WTC11 (cell line): ENCODE measurements around the gene WLS.

Experiments used
- ATF3 ChIP-seq: sonication (generic); formaldehyde crosslinking; conservative IDR thresholded peaks from 2 replicates; pipeline ENCODE4 v1.8.1; 2022; ENCODE audit warnings: mild to moderate bottlenecking, missing genetic modification reagents
- CREB1 ChIP-seq: sonication (generic); formaldehyde crosslinking; IDR thresholded peaks from 2 replicates; pipeline ENCODE4 v1.8.0; 2023; ENCODE audit warnings: mild to moderate bottlenecking, missing genetic modification reagents
- CTCF ChIP-seq: fragments of 200-600 bp; IDR thresholded peaks from 2 replicates; pipeline ENCODE4 v1.8.0; 2022; ENCODE audit warnings: antibody characterized with exemption
- ELF4 ChIP-seq: sonication (generic); formaldehyde crosslinking; IDR thresholded peaks from 2 replicates; pipeline ENCODE4 v1.8.1; 2022; ENCODE audit warnings: low read depth, mild to moderate bottlenecking, moderate library complexity, missing genetic modification reagents
- FOXP1 ChIP-seq: sonication (generic); formaldehyde crosslinking; IDR thresholded peaks from 2 replicates; pipeline ENCODE4 v1.8.0; 2022; ENCODE audit warnings: missing genetic modification reagents, mild to moderate bottlenecking, moderate library complexity, borderline replicate concordance
- MXD4 ChIP-seq: fragments of 250-450 bp; sonication (Bioruptor Pico); IDR thresholded peaks from 2 replicates; pipeline ENCODE4 v1.8.0; 2021; ENCODE audit warnings: mild to moderate bottlenecking, moderate library complexity, borderline replicate concordance
- SMAD3 ChIP-seq: sonication (generic); formaldehyde crosslinking; IDR thresholded peaks from 2 replicates; pipeline ENCODE4 v1.8.0; 2022; ENCODE audit warnings: missing genetic modification reagents, mild to moderate bottlenecking, borderline replicate concordance
- SP1 ChIP-seq: sonication (generic); formaldehyde crosslinking; conservative IDR thresholded peaks from 2 replicates; pipeline ENCODE4 v1.8.1; 2022; ENCODE audit warnings: missing genetic modification reagents
- ZNF232 ChIP-seq: sonication (generic); formaldehyde crosslinking; IDR thresholded peaks from 2 replicates; pipeline ENCODE4 v1.8.0; 2022; ENCODE audit warnings: mild to moderate bottlenecking, missing genetic modification reagents
- TF ChIP-seq, protein P1 (sequence below): sonication (generic); formaldehyde crosslinking; IDR thresholded peaks from 2 replicates; pipeline ENCODE4 v1.8.1; 2023; ENCODE audit warnings: mild to moderate bottlenecking, missing genetic modification reagents
- TF ChIP-seq, protein P2 (sequence below): sonication (generic); formaldehyde crosslinking; IDR thresholded peaks from 2 replicates; pipeline ENCODE4 v1.8.1; 2023; ENCODE audit warnings: mild to moderate bottlenecking, moderate library complexity, missing genetic modification reagents
- TF ChIP-seq, protein P3 (sequence below): sonication (generic); formaldehyde crosslinking; IDR thresholded peaks from 2 replicates; pipeline ENCODE4 v1.8.1; 2023; ENCODE audit warnings: mild to moderate bottlenecking, missing genetic modification reagents, borderline replicate concordance

DNA sequence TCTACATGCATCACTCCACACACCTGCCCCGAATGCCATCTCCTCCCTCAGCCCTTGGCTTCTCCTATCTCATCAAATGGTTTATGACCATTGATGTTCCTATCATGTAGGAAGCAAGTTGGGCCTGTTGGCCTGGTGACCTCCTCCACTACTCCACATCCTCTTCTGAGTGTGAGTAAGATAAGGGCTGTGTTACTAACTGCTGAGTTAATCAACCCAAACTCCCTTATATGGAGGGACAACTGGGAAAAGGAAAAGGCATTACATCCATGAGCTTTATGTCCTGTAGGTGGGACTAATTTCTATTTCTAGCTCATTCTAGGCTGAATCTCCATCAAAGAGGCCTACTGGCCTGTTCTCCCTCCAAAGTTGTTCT lies 57.6 kb downstream of the WLS start:
- TF ChIP-seq CTCF (no peak), ELF4 (CRISPR knock-in tag) (no peak), MXD4 (CRISPR knock-in tag) (no peak), ZNF232 (CRISPR knock-in tag) (no peak), SP1 (CRISPR knock-in tag) (no peak), CREB1 (CRISPR knock-in tag) (no peak), ATF3 (CRISPR knock-in tag) (no peak), FOXP1 (CRISPR knock-in tag) (no peak), SMAD3 (CRISPR knock-in tag) (no peak)
- TF ChIP-seq, protein P1, sequence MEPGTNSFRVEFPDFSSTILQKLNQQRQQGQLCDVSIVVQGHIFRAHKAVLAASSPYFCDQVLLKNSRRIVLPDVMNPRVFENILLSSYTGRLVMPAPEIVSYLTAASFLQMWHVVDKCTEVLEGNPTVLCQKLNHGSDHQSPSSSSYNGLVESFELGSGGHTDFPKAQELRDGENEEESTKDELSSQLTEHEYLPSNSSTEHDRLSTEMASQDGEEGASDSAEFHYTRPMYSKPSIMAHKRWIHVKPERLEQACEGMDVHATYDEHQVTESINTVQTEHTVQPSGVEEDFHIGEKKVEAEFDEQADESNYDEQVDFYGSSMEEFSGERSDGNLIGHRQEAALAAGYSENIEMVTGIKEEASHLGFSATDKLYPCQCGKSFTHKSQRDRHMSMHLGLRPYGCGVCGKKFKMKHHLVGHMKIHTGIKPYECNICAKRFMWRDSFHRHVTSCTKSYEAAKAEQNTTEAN (CRISPR knock-in tag), result no peak
- TF ChIP-seq, protein P2, sequence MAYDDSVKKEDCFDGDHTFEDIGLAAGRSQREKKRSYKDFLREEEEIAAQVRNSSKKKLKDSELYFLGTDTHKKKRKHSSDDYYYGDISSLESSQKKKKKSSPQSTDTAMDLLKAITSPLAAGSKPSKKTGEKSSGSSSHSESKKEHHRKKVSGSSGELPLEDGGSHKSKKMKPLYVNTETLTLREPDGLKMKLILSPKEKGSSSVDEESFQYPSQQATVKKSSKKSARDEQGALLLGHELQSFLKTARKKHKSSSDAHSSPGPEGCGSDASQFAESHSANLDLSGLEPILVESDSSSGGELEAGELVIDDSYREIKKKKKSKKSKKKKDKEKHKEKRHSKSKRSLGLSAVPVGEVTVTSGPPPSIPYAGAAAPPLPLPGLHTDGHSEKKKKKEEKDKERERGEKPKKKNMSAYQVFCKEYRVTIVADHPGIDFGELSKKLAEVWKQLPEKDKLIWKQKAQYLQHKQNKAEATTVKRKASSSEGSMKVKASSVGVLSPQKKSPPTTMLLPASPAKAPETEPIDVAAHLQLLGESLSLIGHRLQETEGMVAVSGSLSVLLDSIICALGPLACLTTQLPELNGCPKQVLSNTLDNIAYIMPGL (CRISPR knock-in tag), result no peak
- TF ChIP-seq, protein P3, sequence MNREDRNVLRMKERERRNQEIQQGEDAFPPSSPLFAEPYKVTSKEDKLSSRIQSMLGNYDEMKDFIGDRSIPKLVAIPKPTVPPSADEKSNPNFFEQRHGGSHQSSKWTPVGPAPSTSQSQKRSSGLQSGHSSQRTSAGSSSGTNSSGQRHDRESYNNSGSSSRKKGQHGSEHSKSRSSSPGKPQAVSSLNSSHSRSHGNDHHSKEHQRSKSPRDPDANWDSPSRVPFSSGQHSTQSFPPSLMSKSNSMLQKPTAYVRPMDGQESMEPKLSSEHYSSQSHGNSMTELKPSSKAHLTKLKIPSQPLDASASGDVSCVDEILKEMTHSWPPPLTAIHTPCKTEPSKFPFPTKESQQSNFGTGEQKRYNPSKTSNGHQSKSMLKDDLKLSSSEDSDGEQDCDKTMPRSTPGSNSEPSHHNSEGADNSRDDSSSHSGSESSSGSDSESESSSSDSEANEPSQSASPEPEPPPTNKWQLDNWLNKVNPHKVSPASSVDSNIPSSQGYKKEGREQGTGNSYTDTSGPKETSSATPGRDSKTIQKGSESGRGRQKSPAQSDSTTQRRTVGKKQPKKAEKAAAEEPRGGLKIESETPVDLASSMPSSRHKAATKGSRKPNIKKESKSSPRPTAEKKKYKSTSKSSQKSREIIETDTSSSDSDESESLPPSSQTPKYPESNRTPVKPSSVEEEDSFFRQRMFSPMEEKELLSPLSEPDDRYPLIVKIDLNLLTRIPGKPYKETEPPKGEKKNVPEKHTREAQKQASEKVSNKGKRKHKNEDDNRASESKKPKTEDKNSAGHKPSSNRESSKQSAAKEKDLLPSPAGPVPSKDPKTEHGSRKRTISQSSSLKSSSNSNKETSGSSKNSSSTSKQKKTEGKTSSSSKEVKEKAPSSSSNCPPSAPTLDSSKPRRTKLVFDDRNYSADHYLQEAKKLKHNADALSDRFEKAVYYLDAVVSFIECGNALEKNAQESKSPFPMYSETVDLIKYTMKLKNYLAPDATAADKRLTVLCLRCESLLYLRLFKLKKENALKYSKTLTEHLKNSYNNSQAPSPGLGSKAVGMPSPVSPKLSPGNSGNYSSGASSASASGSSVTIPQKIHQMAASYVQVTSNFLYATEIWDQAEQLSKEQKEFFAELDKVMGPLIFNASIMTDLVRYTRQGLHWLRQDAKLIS (CRISPR knock-in tag), result no peak
